PFSK-1 (cell line): ENCODE data around the gene CHRNA9.

ENCODE experiments used
- POLR2AphosphoS5 ChIP-seq: IDR thresholded peaks from 2 replicates; pipeline ENCODE4 v1.6.1; 2012; ENCODE audit warnings: low read depth, mild to moderate bottlenecking, control low read depth, low read length, moderate library complexity
- REST ChIP-seq, 2 experiments: IDR thresholded peaks; 2 replicates each; pipeline versions ENCODE4 v1.6.1 to v1.8.0; 2011 to 2012; ENCODE audit warnings: low read depth in 2 of 2, low read length in 2 of 2, control low read depth in 1 of 2, inconsistent platforms in 1 of 2, mild to moderate bottlenecking in 1 of 2, moderate library complexity in 1 of 2; ENCODE audit not compliant: insufficient read depth in 1 of 2
- TAF1 ChIP-seq: IDR thresholded peaks from 2 replicates; pipeline ENCODE4 v1.6.1; 2012; ENCODE audit warnings: low read length, control low read depth, borderline replicate concordance; ENCODE audit not compliant: insufficient read depth

GRCh38 chr4:40378619-40379018 lies 43.5 kb downstream of the CHRNA9 start:
- TF ChIP-seq REST (IDR thresholded peaks at IDR 0.05; ENCODE audit: insufficient read depth in 1 of 2, low read depth in 2 of 2, low read length in 2 of 2) = no peak
- no peak for TF ChIP-seq POLR2AphosphoS5
- no peak for TF ChIP-seq TAF1
